Activated T-cell treated with anti-CD3 and anti-CD28 coated beads for 4 hours (primary cell): ENCODE measurements around the gene ECI1.
A peak's percentile ranks its signal among the peaks of the same experiment; 100 is the strongest.
"Not testable (repeated sequence)": the region's sequence is repeated elsewhere in the genome, so short reads cannot be mapped to it uniquely, and the experiment has no call there.

Source experiments
- DNase-seq: peaks from one replicate; pipeline ENCODE4 v3.0.0-alpha.2; 2020

The ECI1 gene

DNA sequence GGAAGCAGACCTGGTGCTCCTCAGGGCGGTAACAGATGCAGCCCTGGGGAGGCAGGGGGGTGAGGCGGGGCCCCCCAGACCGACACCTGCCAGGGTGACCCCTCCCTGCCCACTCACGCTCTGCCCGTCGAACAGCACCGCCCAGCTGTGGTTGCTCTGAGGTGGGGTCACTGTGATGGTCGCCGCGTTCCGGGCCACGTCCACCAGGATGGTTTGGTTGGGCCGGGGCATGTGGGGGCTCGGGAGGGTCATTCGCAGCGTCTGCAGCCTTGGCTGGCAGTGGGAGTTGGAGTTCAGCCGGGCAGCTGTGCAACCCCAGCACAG is 41.4 kb downstream of the ECI1 start:
- no peak for DNase-seq

DNA sequence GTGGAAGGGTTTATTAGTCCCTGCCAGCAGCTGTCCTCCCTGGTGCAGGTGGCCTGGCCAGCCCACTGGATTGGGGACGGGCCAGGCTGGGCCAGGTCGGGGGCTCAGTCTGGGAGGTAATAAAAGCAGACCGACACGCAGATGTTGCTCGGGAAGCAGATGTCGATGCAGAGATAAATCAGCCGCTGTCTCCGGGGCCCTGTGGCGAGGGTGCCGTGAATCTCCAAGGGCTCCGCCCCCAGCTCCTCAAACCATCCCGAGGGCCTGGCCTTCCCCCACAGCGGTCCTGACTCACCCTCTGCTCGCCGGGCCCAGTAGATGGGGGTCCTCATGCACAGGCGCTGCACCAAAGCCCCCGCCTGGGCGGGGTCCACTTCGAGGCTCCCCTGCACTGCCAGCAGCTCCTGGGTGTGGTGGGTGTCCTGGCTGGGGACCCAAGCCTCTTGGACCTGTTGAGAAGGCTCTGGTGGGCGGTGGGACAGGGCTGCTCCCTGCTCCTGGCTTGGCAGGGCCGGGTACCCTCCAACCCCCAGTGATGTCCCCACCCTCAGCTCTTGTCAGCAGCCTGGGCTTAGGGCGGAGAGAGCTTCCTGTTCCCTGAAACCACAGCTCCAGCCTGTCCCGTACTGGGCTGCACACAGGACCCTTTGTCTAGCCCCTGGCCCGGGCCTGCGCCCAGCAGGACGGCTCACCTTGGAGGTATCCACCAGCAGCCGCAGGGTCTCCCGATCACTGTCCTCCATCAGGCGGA is 42.0 kb downstream of the ECI1 start:
- DNase-seq, result no peak

DNA sequence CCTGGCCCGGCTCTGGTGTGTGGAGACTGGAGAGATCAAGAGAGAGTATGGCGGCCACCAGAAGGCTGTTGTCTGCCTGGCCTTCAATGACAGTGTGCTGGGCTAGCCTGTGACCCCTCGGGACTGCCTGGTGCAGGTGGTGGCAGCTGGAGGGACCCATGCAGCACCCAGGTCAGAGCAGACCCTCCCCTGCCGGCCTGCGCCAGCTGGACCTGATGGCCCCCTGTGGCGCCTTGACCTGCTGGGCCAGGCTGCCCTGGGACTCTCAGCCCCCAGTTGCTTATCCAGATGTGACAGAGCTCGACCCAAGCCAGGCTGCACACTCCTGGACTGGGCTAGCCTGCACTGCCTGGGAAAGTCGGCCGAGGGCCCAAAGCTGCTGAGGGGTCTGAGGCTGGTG is 42.6 kb downstream of the ECI1 start:
- DNase-seq, result no peak

DNA sequence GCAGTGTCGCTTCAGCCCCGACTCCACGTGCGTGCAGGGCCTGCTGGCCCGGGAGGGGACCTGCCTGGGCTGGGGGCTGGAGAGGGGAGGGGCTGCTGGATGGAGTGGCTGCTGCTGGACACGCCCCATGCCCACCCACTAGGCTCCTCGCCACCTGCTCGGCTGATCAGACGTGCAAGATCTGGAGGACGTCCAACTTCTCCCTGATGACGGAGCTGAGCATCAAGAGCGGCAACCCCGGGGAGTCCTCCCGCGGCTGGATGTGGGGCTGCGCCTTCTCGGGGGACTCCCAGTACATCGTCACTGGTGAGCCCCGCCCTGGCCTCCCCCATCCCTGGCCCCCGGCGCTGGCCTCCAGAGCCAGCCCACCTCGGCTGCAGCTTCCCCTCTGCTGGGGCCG is 43.1 kb downstream of the ECI1 start:
- no peak for DNase-seq

DNA sequence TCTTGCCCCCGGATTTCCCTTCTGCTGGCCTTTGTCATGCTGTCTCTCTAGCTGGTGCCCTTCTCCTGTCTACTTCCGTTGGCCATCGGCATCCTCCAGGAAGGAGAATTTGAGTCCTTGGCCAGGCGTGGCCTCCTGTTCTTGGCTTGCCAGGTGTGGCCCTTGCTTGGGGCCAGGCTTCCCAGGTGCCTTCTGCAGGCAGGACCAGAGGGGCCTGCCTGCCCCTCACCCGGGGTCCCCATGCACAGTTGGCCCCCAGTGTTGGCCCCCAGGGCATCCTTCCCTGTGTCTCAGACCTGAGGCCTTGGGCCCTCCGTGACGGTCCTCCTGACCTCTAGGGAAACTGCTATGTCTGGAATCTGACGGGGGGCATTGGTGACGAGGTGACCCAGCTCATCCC is 43.5 kb downstream of the ECI1 start:
- DNase-seq, result no peak

DNA sequence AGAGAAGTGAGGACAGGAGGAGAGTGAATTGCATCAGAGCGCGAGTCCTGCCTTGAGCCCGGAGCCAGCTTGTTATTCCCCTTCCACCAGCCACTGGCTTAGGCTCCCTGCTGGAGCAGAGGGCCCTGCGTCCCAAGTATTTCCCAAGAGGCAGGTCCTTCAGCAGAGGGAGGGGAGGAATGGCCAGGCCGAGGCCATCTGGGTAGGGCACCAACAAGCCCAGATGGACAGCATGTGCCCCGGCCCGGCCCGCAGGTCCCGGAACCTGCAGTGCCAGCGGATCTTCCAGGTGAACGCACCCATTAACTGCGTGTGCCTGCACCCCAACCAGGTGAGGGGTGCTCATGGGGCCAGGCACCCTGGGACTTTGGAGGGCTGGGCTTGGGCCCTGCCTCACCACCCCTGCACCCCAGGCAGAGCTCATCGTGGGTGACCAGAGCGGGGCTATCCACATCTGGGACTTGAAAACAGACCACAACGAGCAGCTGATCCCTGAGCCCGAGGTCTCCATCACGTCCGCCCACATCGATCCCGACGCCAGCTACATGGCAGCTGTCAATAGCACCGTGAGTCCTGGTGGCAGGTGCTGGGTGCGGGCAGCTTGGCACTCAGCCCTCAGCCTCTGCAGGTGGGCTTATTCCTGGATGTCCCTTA is 44.5 kb downstream of the ECI1 start:
- DNase-seq, result no peak

DNA sequence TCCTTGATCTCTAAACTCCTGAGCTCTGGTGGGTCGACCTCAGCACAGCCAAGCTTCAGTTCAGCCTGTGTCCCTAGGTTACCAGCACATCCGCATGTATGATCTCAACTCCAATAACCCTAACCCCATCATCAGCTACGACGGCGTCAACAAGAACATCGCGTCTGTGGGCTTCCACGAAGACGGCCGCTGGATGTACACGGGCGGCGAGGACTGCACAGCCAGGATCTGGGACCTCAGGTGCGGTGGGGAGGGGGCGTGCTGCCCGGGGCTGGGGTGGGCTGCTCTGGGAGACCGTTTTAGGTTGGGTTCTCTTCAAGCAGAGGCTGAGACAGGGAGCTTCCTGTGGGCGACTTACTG is 45.0 kb downstream of the ECI1 start:
- DNase-seq, result no peak

DNA sequence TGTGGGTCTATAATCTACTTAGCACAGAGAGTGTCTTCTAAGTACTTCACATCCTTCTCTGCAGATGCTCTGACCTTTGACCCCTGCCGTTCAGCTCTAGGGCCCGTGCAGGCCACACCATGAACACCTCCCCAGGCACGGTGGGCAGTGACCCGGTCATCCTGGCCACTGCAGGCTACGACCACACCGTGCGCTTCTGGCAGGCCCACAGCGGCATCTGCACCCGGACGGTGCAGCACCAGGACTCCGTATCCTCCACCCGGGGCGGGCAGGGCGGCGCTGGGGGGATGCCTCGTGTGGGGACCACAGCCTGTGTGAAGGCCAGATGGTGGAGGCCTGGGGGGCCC is 45.4 kb downstream of the ECI1 start:
- DNase-seq, result no peak

DNA sequence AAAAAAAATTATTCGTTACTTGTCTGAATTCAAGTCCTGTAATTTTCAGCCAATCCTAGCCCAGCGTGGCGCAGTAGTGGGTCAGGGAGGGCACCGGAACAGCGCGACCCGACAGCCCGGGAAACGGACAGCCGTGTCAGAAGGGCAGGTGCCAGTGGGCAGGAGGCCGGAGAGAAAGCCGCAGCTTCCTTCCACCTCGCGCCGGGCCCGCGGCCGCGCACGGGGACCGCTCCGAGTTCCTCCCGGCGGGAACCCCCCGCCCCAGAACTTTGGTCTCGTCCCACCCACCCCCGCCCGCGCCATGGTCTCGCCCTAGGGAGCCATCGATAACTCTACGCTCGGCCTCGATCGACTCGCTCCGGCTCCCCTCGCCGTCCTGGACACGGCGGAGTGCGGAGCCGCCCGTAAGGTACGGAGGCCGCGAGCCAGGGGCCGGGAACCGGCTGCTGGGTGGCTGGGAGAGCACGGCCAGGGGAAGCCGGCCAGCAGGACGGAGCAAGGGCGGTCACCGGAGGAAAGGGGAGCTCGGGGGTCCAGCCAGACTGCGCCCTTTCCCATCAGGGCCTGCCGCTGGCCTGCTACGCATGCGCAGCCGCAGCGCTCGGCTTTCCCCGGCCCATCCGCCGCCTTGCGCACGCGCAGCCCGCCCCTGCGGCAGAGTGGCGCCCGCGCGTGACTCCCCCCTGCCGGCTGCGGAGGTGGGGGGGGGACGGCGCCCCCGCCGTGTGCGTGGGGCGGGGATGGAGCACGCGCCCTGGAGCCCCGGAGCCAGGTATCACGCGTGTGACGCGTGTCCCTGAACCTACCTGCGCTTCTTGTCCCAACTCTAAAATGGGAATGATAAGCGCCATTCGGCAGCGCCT is 46.1 kb downstream of the ECI1 start, which contains the start of gene MLST8:
TSS of gene MLST8 (plus strand) at position 351 of the 863 bp plus-strand sequence. CDS start 632 bp downstream, outside the sequence.
- DNase-seq, result peak; percentile 82

DNA sequence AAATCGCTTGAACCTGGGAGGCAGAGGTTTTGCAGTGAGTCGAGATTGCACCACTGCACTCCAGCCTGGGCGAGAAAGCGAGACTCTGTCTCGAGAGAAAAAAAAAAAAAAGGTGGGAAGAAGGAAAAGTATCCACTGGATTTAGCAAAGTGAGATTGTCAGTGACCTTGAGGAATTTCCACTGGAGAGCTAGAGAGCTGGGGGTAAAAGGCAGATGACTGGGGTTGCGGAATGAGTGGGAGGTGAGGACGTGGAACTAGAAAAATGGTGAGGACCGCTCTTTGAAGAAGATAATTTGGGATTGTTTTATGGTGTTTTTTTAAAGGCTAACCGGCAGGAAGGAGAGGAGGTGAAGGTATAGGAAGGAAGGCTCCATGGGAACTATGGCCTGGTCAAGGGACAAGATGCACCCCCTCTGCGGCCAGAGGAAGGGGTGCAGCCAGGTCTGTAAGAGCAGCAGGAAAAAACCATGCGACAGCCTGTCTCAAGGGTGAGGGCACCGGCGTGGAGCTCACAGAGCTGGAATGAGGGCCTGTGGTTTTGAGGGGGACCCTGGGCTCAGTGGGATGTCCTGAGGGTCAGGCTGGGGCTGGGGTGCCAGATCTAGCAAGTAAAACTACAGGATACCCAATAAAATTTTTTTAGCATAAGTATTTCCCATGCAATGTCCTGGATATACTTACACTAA is 46.8 kb downstream of the ECI1 start:
- DNase-seq, result no peak

DNA sequence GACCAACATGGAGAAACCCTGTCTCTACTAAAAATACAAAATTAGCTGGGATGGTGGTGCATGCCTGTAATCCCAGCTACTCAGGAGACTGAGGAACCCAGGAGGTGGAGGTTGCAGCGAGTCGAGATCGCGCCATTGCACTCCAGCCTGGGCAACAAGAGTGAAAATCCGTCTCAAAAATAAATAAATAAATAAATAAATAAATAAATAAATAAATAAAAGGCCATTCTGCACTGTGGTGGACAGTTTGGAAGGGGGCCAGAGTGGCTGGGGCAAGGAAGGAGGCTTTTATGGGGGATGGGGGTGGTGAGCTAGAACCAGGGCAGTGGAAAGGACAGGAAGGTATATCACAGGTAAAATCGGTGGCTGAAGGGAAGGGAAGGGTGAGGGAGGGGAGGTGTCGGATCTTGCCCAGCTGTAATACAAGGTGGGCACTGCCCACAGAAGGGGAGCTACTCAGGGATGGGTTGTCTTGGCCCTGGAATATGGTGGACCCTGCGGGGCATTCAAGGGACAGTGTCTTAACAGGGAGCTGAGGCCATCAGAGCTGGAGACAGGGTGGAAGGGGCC is 48.2 kb downstream of the ECI1 start:
- not testable (repeated sequence) for DNase-seq

DNA sequence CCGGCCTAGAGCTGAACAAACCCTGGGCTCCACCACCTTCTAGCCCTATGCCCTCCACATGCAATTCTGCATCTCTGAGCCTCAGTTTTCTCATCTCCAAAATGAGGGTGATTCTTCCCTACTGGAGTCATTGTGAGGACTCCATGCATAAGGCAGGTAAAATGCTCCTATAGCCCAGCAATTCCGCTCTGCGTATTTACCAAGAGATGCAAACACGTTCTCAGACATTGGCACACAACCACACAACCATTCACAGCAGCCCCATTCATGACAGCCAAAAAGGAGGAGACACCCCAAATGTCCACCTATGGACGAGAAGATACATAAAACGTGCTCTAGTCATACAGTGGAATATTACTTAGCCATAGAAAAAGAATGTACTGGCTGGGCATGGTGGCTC is 51.1 kb downstream of the ECI1 start:
- DNase-seq, result no peak

DNA sequence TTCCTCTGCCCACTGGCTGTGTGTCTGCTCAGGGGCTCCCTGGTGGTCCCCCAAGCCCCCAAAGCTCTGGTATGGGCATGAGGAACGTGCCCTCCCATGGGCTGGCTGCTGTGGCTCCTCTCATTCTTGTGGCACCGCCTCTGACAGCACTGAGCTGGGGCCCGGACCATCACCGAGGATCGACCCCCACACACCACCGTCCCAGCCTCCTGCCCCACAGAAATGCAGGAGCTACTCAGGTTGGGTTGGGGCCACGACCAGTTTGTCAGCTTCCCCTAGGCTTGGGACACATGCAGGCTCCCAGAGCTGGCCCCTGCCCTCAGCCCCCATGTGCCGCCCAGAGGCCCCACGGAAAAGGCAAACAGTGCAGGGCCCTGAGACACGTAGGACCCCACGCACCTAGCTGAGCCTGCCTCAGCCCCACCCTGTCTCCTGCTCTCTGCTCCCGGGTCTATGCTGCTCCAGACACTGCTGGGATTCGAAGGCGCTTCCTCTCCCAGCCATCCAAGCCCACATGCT is 51.7 kb downstream of the ECI1 start:
- DNase-seq, result no peak

DNA sequence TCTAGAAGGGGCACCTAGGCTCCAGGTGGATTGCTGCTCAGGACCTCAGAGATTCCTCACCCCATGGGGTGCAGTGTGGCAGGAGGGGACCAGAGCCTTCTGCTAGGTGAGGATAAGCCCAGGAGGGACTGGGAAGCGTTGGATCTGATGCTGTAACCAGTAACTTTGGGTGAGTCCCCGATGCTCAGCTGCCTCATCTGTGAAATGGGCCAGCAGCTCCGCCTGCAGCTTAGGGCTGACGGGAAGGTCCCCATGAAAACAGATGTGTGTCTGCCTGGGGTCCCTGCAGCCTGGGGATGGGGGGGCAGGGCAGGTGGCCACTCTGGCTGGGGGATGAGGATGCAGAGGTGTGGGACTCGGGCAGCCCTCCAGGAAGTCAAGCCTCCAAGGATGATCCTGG is 52.3 kb downstream of the ECI1 start:
- DNase-seq, result no peak

DNA sequence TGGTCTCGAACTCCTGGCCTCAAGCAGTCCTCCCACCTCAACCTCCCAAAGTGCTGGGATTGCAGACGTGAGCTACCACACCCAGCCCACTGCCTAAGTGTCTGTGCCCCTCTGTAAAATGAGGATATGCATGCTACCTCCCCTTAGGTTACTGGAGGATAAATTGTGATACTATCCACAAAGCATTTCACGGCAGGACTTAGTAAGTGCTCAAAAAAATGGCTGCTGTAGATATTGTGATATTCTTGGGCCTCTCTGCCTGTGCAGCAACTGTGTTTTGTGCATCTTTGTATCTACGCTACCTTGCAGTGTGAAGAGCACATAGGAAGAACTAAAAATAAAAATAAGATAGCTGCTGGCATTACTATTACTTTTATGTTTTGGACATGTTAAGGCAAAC is 53.1 kb downstream of the ECI1 start:
- DNase-seq, result no peak

DNA sequence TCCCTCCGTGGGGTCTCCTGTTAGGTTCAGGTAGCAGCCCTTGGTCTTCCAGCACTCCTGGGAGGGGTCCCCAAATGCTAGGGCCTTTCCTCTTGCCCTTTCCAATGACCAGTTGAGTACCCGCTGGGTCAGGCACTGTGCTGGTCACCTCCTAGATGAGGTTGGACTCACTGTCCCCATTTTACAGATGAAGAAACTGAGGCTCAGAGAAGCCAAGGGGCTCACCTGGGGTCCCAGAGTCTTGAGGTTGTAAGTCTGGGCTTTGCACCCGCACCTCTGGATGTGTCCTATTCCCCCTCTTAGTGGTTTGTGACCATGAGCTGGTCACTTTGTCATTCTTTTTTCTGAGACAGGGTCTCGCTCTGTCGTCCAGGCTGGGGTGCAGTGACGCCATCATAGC is 53.6 kb downstream of the ECI1 start:
- DNase-seq, result no peak

DNA sequence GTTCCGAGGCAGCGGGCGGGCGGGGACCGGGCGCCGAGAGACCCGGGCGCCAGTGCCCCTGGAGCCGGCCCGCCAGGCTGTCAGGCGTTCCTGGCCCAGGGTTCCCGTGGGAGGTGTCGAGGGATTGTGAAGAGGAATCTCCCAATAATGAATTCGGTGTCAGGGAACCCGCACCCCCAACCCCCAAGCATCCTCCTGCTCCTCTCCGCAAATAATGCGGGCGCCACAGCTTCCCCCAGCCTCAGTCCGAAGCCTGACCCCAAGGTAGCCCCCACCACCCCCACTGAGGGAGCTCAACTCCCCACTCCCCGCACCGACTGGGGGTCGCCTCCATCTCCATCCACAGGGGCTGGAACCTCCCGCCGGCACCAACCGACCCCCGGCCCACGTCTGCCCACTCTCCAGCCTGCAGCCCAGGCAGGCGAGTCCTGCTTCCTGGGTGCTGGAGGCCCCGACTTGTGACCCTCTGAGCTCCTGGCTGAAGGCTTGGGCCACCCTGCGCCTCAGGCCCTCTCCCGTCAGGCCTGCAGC is 54.3 kb downstream of the ECI1 start:
- no peak for DNase-seq

DNA sequence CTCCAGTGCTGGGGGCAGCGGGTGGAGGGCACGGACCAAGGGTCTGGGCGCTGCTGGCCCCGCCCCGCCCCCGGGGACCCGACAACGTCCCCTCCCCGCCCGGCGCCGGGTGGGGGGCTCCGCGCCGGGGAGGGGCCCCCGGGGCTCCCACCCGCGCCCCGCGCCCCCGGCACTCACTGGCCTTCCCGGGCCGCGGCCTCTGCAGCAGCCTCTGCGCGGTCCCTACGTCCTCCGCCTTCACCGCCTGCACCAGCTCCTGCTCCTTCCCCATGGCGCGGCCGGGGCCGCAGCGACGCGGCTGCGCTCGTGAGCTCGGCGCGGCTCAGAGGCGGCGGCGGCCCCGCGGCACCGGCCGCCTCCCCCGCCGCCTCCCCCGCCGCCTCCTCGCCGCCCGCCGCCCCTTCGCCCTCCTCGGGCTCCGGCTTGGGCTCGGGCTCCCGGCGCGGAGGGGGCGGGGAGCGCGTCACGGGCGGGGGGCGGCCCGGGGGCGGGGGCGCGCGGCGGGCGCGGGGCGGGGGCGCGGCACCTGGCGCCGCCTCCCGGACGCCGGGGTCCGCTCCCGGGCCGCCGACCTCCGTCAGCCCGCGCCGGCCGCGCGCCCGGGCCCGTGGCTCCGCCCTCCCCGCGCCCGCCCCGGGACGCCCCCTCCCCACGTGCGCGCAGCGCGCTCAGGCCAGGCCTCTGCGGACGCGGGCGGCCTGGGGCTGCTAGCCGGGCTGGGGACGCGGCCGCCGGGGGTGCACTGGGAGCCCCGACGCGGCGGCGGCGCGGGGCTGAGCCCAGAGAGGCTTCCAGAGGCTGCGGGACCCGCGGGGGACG is 55.0 kb downstream of the ECI1 start, which contains the start of gene CASKIN1:
TSS of gene CASKIN1 (minus strand) at position 444 of the 819 bp plus-strand sequence. CDS start at position 271, 173 bp downstream.
- DNase-seq, result no peak

DNA sequence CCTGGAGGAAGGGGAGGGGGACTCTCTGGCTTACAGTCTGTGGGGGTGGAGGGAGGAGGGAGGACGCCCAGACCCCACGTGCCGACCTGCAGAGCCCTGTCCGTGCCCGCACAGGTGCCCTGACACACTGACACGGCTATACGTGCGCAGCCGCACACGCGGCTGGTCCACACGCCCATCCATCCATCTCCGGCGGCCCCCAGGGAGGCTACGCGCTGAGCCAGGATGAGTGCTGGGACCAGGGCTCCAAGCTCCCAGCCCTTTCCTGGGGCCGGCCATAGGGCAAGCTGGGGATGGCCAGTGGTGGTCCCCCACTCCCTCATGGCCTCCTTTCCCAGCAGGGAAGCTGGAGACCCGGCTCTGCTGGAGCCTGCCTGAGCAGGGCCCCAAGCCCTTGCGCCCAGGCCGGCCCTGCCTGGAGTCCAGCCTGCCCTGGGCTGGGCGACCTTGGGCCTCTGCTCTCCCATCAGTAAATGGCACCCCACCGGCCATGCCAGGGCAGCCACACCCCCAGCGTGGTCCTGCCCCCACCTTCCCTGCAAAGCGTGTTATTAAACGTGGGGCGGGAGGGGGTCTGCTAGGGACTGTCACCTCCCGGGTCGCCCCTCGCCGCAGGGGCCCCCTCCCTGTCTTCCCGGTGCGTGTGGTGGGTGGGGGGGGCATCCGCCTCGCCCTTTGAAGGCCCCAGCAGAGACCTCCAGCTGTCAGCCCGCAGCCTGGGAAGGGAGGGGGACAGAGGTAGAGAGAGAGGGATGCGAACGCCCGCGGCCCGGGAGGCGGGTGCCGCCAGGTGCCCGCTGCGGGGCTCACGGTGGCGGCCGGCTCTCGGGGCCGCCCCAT is 55.8 kb downstream of the ECI1 start:
- DNase-seq, result no peak

DNA sequence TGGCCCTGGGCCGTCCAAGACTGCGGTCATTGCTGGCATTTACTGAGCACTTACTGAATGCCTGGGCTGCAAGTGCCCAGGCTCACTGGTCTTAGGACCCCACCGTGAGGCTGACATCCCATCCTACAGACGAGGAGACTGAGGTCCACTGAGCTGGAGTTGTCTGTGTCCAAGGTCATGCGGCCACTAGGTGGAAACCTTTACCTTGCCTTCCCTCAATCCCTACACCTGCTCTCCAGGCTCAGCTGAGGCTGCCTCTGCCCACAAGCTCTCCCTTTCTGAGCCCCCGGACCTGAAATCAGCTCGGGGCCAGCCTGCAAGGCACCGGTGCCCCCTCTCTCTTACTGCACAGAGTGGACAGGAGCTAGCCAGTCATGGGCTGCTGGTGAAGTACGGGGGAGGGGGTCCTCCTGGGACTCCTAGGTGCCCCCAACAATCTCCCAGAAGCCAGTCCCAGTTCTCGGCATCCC is 56.5 kb downstream of the ECI1 start:
- no peak for DNase-seq
